ENCODE data around the gene EWSR1.

The EWSR1 gene

GRCh38 chr22:29269731-29270474 lies 1.8 kb downstream of the EWSR1 start:
- DNase-seq, result no peak

GRCh38 chr22:29270475-29271271 lies 2.6 kb downstream of the EWSR1 start:
- DNase-seq, result no peak

- DNase-seq, result no peak
Measured at GRCh38 chr22:29272624-29273023, 4.6 kb downstream of the EWSR1 start.

GRCh38 chr22:29275167-29275566 lies 7.1 kb downstream of the EWSR1 start:
- no peak for DNase-seq

GRCh38 chr22:29275819-29276565 lies 7.9 kb downstream of the EWSR1 start:
- DNase-seq, result no peak

- DNase-seq, result no peak
Measured at GRCh38 chr22:29277927-29278326, 9.9 kb downstream of the EWSR1 start.

- no peak for DNase-seq
Measured at GRCh38 chr22:29284196-29284595, 16.1 kb downstream of the EWSR1 start.

- DNase-seq, result no peak
Measured at GRCh38 chr22:29288837-29289236, 20.8 kb downstream of the EWSR1 start.

GRCh38 chr22:29290061-29290460 lies 22.0 kb downstream of the EWSR1 start:
- no peak for DNase-seq

- no peak for DNase-seq
Measured at GRCh38 chr22:29291215-29291614, 23.1 kb downstream of the EWSR1 start.

GRCh38 chr22:29292379-29292778 lies 24.3 kb downstream of the EWSR1 start:
- no peak for DNase-seq

GRCh38 chr22:29298641-29299040 lies 30.6 kb downstream of the EWSR1 start:
- no peak for DNase-seq

- no peak for DNase-seq
Measured at GRCh38 chr22:29299136-29299900, 31.2 kb downstream of the EWSR1 start.

- no peak for DNase-seq
Measured at GRCh38 chr22:29300467-29300806, 32.4 kb downstream of the EWSR1 start.

GRCh38 chr22:29300807-29301601 lies 32.9 kb downstream of the EWSR1 start:
- no peak for DNase-seq

- DNase-seq, result no peak
Measured at GRCh38 chr22:29301716-29302401, 33.8 kb downstream of the EWSR1 start.

GRCh38 chr22:29302402-29302680 lies 34.3 kb downstream of the EWSR1 start:
- DNase-seq, result no peak

- no peak for DNase-seq
Measured at GRCh38 chr22:29302681-29303465, 34.8 kb downstream of the EWSR1 start.

- no peak for DNase-seq
Measured at GRCh38 chr22:29305836-29306174, 37.7 kb downstream of the EWSR1 start.

- no peak for DNase-seq
Measured at GRCh38 chr22:29306175-29306834, 38.2 kb downstream of the EWSR1 start, which contains the start of gene GAS2L1. GAS2L1 (plus strand) TSS chr22:29306650; CDS start chr22:29308106, 1,456 bp downstream.
